SH-SY5Y (cell line): ENCODE results near the gene AGTPBP1.

Experiments used
- GATA2 ChIP-seq: IDR thresholded peaks from 2 replicates; pipeline ENCODE4 v1.6.1; 2011; ENCODE audit warnings: mild to moderate bottlenecking, low read depth, low read length
- GATA3 ChIP-seq: IDR thresholded peaks from 2 replicates; pipeline ENCODE4 v1.6.1; 2011; ENCODE audit warnings: low read depth, mild to moderate bottlenecking, low read length, moderate library complexity

- no peak for TF ChIP-seq GATA3
- no peak for TF ChIP-seq GATA2
Observed at GRCh38 chr9:85528142-85528541, 213.6 kb downstream of the AGTPBP1 start.
